HG03575 (cell line): Measurements from ENCODE around the gene GPSM1.

ENCODE experiments used
- ATAC-seq: cut with Tn5 transposase; IDR thresholded peaks from one replicate; pipeline ENCODE4 v1.9.1; 2021; ENCODE audit not compliant: unreplicated experiment, insufficient number of reproducible peaks, low FRiP score; ENCODE audit errors: extremely low read depth

Gene GPSM1

DNA sequence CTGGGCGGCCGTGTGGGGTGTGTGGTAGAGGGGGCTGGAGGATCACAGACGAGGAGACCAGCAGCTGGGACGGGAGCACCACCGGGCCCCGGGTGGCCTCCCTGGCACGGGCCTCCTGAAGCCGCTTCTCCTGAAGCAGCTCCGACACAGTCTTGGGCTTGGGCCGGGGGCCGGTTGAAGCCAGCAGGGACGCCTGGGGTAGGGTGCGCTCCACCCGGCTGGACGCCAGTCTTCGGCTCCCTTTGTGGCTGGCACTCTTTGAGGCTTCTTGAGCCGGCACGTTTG lies 51.6 kb downstream of the GPSM1 start:
- ATAC-seq, result no peak

DNA sequence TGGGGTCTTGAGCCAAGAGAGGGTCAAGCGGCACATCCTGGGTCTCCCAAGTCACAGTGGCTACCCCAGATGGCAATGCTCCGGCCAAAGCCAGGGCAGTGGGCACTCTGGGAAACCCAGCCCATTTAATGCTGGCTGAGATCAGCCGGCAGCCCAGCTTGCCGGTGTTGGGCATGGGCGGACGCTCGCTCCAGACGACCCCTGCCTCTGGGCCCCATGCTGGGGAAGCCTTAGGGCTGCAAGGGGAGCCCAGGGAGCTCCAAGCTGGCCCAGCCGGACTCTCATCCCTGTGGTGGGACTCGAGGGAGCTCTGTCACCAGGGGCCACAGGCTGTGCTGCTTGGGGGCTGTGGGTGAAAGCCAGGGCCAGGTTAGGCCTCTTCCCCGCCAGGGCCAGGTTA lies 52.1 kb downstream of the GPSM1 start:
- no peak for ATAC-seq

DNA sequence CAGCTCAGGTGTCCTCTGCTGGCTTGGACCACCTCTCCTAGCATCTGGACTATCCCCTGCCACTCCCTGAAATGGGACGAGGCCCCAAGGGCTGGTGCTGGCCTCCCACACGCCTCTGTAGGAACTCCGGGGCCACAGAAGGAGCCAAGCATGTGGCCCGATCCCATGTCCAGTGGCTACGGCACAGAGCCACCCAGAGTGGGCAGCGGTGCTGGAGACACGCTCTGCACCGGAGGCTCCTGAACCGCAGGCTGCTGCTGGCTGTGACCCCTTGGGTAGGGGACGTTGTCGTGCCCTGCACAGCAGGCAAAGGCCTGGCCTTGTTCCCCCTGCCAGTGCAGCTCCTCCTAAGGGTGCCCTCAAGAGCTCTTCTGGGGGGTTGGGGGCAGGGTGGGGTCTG lies 52.6 kb downstream of the GPSM1 start:
- no peak for ATAC-seq

DNA sequence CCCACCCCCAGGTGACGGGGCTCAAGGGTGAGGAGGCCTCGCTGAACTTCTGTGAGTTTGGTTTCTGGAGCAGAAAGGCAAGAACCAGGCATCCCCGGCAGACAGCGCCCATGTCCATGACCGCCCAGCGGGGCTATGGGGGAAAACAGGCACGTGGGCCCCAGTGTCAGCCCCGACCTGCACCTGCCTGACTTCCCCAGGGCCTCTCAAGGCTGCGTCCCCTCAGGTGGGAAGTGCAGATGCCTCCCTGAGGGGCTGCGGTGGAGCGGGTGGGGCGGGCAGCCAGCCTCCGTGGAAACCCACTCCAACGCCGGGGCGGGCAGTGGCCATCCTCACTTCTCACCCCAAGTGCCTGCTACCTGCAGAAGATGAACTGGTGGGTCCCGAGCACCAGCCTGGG lies 53.0 kb downstream of the GPSM1 start:
- no peak for ATAC-seq

DNA sequence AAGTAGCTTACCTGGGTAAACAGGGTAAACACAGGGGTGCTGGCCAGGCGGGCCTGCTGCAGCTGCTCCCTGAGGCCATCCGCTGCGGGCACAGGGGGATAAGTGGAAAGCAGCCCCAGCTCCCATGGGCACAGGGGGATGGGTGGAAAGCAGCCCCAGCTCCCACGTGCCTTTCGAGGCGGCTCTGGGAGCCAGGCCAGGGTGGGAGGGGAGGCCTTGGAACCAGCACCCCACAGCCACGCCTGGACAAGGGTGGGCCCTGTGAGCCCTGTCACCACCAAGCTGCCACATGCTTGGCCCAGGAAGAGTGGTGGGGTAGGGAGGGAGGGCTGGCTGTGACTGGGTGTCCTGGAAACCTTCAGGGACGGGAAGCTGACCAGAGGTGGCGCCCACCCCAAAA lies 54.0 kb downstream of the GPSM1 start:
- ATAC-seq, result no peak

DNA sequence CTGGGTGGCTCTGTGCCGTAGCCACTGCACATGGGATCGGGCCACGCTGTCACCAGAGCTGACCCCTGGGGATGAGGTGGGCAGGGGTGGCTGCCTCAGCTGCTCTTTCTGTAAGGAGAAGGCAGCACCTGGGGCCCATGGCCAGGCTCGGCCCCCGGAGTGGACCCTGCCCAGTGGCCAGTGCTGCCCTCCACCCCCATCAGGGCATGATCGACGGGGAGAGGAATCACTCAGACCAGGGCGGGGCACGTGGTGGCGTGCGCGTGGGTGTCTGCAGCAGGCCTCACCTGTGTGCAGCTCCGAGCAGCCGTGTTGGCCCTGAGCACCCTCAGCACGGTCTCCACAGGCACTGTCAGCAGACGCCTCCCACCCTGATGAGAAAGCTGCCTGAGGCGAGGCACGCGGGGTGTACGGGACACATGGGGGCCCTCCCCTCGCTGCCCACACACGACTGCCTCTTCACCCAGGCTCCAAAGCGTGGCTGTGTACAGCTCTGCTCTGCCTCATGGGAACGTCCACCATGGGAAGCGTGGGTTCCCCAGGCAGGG lies 54.7 kb downstream of the GPSM1 start:
- ATAC-seq, result no peak

DNA sequence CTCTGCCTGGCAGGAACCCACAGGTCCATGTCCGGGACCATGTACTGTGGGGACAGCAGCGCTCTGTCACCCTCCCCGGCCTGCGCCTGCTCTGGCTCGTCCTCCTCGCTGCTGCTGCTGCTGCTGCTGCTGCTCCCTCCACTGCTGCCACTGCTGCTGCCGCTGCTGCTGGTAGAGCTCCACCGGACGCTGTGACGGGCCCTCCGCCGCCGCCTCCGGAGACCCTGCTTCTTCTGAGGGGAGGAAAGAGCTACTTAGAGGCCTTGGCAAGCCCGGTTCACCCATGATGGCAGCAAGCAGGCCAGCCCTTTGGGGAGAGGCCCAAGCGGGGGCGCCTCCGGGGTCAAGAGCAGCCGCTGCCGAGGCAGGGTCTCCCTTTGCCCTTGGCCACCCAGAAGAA lies 56.1 kb downstream of the GPSM1 start:
- ATAC-seq, result no peak

DNA sequence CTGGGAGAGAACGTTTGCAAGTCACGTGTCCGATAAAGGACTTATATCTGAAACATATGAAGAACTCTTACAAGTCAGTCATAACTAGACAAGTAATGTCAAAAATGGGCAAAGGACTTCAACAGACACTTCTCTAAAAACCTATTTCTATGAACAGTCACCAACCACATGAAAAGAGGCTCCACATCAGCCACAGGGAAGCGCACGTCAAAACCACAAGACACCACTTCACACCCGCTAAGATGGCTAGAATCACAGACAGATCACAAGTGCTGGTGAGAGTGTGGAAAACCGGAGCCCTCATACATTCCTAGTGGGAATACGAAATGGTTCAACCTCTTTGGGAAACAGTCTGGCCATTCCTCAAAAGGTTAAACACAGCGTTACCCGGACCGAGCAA lies 57.7 kb downstream of the GPSM1 start:
- no peak for ATAC-seq

DNA sequence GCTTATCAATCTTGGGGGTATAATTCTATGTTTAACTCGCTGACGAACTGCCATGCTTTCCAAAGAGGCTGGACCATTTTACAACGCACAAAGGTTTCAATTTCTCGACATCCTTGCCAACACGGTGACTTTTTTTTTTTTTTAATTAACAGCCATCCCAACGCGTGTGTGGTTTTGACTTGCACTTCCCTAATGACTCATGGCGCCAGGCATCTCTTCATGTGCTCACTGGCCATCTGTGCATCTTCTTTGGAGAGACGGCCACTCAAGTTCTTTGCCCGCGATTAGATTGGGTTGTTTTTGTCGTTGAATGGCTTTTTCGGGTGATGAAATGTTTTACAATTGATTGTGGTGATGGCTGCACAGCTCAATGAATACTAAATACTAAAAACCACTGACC lies 58.7 kb downstream of the GPSM1 start:
- no peak for ATAC-seq

DNA sequence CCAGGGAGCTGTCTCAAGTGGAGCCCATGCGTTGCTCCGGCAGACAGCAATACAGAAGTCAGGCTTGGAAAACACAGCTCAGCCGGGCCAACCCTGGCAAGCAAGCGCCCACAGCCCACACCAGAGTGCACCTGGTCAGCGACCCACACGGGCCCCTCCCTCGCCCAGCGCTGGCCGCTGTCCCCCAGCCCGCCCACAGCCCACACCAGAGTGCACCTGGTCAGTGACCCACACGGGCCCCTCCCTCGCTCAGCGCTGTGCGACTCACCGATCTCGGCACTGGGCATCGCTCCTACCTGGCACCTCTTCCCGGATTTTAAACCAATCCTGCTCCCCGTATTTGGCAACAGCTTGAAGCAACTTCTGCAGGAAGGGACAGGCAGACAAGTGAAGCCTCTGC lies 59.9 kb downstream of the GPSM1 start:
- ATAC-seq, result no peak

DNA sequence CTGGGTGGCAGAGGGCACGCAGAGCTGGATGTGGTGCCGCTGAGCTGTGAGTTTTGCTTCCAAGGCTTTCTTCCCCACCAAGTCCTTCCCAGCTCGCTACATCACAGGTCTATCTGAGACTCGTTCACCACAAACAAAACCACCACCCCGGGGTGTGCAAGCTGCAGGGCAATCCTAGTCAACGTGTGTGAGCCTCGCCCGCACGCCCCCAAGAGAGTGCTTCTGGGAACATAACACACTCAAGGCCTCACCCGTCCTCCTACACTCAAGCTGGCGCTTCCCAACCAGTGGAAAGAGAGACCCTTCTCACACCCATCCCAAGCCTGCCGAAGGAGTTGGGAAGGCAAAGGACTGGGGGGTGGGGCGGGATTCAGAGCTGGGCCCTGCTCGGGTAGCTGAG lies 62.1 kb downstream of the GPSM1 start:
- no peak for ATAC-seq

DNA sequence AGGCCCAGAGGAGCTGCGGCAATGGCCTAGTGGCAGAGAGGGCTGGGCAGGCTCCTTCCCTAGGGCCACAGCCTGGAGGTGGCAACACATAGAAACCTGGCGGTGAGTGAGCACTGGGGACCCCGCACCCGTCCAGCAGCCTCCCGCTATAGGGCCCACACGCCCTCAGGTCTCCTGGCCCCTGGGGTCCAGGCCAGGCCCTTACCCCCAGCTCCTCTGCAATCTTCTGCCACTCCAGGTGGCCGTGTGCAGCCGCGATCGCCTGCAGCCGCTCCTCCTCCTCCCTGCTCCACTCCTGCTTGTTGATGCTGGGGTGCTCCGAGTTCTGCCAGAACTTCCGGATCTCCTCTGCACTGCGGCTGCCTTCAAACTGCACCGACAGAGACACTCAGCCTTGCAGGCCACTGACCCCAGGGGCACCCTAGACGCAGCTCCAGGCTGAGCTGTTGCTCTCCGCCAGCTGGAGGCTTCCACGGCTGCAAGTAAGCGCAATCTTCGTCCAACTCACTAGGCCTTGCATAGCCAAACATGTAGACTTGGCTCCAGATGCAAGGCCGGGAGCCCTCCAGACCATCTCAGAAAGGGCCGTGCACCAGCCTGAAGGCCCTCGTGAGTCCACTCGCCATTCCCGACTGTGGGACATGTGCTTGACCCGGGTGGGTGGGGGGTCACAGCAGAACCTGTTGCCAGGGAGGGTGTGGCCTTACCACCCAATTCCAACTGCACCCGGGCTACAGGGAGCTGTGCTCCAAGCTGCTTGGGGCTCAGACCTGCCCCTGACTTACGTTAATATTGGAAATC lies 64.6 kb downstream of the GPSM1 start:
- no peak for ATAC-seq

DNA sequence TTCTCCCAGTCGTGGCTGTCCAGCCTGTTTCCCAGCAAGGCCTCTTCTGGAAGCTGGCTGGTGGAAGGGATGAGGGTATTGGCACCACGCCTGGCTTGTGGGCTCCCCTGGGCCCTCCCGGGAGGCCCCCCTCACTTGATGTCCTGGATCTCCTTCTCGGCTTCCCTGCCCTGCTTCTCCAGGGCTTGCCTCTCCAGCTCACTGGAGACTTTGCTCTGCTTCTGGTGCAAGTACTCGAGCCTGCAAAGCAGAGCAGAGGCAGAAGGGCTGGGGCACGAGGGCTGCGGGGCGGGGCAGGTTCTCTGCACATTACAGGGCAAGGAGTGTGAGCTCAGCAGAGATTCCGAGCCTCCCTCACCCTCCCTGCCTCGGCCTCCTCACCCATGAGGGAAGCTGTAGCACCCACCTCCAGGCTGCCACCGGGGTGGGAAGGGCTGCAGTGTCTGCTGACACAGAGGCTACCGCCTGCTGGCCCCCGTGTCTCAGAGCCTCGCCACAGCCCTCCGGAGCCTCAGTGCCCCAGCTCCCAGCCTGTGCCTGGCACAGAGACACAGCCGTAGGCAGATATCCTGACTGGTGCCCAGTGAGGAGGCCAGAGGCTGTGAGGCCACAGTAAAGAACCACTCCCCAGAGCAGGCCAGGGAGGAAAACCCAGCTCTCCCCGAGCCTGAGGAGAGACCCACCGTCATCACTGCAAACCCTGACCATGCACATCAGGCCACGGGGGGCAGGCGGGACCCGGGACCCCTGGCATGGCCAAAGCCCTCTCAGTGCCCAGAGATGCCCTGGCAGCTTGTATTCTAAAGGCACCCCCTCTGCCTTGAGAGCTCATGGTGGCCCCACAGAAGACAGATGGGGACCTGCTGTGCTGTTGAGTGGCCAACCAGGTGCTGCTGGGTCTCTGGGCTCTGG lies 65.5 kb downstream of the GPSM1 start:
- no peak for ATAC-seq

DNA sequence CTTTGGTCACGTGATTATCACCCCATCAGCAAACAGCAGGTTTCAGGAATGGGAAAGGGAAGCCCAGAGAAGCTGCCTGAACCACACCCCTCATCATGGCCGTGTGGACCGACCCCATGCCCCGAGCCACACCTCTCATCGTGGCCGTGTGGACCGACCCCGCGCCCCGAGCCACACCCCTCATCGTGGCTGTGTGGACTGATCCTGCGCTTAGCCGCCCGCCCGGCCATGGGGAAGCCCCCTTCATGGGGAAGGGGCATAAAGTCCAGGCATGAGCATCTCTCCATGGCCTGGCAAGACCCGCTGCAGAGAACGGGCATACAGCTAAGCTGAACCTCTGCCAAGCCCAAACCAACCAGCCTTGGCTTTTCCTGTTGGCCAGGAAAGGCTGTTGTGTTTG lies 66.2 kb downstream of the GPSM1 start:
- ATAC-seq, result no peak

DNA sequence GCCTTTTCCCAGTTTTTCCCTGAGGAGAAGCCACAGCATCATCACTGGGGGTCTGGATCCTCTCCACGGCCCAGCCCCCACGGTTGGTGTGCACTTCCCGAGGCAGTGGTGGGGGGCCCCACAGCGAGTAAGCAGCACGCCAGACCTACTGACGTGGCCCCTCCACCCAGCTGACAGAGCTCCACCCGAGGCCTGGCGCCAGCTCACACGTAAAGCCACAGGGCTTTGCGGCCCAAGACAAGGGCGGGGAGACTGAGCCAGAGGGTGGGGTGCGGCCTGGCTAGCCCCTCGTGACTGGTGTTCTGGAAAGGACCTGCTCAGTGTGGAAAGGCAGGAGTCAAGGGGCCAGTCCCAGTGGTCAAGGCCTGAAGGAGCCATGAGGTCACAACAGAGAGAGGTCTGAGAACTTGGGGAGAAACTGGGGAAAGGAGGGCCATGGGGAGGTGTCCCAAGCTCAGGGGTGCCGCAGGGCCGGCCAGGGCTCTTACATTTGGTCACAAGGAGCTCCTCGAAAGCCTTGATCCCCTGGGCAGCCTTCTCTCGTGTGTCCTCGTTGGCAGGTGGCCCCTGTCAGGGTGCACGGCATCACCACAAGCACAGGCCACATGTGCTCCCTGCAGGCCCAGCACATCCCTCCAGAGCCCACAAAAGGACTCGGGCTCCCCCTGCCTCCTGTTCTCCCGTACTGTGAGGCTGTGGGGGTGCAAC lies 67.1 kb downstream of the GPSM1 start:
- no peak for ATAC-seq

DNA sequence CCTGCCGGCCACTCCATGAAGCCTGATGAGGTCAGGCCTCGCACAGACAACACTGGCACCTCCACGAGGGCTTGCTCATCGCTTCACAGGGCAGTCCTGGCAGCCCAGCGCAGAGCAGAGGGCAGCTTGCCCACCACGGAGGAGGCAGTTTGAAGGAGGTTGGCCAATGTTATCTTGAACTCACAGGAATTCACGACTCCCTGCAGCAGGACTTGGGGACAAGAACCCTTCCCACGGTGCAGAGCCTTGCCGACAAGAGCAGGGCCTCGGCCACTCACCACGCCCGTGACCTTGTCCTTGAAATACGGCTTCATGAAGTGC lies 67.6 kb downstream of the GPSM1 start:
- ATAC-seq, result no peak

DNA sequence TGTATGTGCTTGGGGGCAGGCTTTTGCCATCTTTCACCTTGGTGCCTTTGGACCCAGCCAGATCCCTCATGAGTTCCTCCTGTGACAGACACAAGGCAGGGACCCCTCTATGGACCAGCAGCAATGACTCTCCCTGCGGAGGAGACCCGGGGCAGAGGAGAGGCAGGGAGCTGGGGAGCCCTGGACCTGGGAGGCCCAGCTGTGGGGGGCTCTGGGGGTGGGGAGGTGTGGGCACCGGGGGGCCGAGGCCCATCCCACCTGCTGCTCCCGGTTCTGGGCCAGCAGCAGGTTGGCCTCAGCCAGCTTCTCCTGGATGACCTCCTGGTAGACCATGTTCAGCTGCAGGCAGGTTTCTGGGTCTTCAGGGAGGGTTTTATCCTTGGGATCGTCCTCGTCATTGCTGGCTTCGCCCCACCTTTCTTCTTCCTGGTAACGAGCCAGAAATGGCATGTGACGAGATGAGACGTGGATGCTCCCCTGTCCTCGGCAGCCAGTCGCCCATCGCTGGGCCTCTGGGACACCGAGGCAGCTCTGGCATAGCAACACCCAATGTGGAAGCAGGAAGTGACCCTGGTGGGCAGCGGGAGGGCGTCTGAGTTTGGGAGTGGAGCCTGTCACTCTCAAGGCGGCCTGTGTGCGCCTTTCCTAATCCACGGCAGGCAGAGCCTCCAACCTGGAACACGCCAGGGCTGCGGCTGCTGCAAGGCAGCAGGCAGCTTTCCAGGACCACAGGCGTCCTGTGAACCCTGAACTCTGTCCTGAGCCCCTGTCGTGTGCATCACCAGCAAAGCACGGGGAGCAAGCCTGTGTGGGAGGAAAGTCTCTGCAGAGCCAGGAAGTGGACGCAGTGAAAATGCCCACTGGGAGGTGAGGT lies 68.2 kb downstream of the GPSM1 start:
- ATAC-seq, result no peak

DNA sequence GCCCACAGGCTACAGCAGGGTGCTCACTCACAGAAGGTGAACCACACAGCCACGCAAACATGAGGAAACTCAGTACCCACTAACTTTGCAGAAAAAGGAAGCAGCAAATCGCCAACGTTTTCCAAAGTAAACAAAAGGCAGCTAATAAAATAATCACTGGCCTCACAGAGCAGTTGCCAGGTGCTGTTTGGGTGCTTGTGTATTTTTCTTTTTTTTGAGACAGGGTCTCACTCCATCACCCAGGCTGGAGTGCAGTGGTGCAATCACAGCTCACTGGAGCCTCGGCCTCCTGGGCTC lies 68.8 kb downstream of the GPSM1 start:
- ATAC-seq, result no peak

DNA sequence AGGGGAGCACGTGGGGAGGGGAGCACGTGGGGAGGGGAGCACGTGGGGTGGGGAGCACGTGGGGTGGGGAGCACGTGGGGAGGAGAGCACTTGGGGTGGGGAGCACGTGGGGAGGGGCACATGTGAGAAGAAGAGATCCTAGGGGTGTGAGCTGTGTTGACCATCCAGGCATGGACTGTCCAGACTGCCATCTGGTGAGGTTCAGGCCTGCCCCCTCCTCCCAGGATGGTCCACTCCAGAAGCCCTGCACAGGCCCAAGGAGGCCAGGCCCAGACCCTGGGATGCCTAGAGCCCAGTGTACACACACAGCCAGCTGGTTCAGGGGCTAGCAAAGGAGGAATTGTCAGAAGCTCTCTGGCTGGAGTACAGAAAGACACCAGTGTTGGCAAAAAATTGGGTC lies 70.3 kb downstream of the GPSM1 start:
- no peak for ATAC-seq
